Loucy (cell line): ENCODE measurements around the gene IL17F.

ENCODE experiments used
- CTCF ChIP-seq: fragments of 200-600 bp; sonication (generic); conservative IDR thresholded peaks from 2 replicates; pipeline ENCODE4 v1.5.1; 2014; ENCODE audit warnings: mild to moderate bottlenecking, antibody characterized with exemption, low read length
- EZH2phosphoT487 ChIP-seq: fragments of 200-600 bp; IDR thresholded peaks from 2 replicates; pipeline ENCODE4 v1.6.1; 2018; ENCODE audit warnings: antibody characterized with exemption, mild to moderate bottlenecking, moderate library complexity, borderline replicate concordance

- TF ChIP-seq CTCF (no peak), EZH2phosphoT487 (no peak)
Observed at GRCh38 chr6:52255434-52255833, 11.1 kb upstream of the IL17F start.
